ENCODE results near the gene PODXL. TPM values are rescaled to one million over a fixed set of nuclear protein-coding genes. Genes with fewer than 3 reads are reported as not detected.

Gene PODXL
- total and polyA plus RNA-seq, 10 of the 15 experiments (the other 5 are each of a cell fraction or from before 2014, with no cell fraction given), result 0.04 to 1.8 (median 0.38) TPM

- ChIA-PET SMC1A (ENCODE audit: uncharacterized antibody, unreplicated experiment) (no interaction called here), CTCF (no interaction called here), RAD21 (ENCODE audit: unreplicated experiment) (interaction anchor here (0.6 kb wide), 1 partner anchor 778 kb away, joined by 3 read pairs; no protein-coding TSS in a partner anchor), POLR2A (no interaction called here)
- Histone ChIP-seq H3K4me2 (ENCODE audit: control insufficient read depth, insufficient read depth) (no peak overlapping the region), H3K27ac (ENCODE audit: control insufficient read depth, insufficient read depth) (no peak overlapping the region), H3K79me2 (ENCODE audit: control insufficient read depth, insufficient read depth, low read length) (no peaks in the 10 kb centered on the region), H2AFZ (ENCODE audit: control insufficient read depth, low read depth, low read length) (no peak overlapping the region), H3K9ac (ENCODE audit: control insufficient read depth, insufficient read depth, low read length) (no peak overlapping the region), H4K20me1 (ENCODE audit: control insufficient read depth, insufficient read depth) (no peaks in the 10 kb centered on the region), H3K27me3 (replicated peaks in 1 of 2; ENCODE audit: control insufficient read depth in 2 of 2, insufficient read depth in 2 of 2, low read length in 1 of 2) (peaks cover 1 to 4% of the 10 kb centered on the region in 2 experiments; a peak in 3 of 4 replicates), H3K4me3 (no peak overlapping the region), H3K36me3 (ENCODE audit: control insufficient read depth in 2 of 2, insufficient read depth in 2 of 2, low read length in 1 of 2) (no peaks in the 10 kb centered on the region), H3K9me3 (replicated peaks; ENCODE audit: control insufficient read depth, insufficient read depth, low read length) (no peaks in the 10 kb centered on the region), H3K4me1 (ENCODE audit: control insufficient read depth, insufficient read depth, low read length) (no peaks in the 10 kb centered on the region)
- BruUV-seq (replicated peaks), result no TSS peak
- intact Hi-C loops (cut with micrococcal nuclease; ENCODE audit: unreplicated experiment), result no loop called here
- ATAC-seq (no peak), DNase-seq (ENCODE audit: low read depth, low spot score) (no peak), FAIRE-seq (no peak)
- in situ Hi-C loops (cut with MboI), result no loop called here
- TF ChIP-seq ATF3 (IDR thresholded peaks at IDR 0.05; ENCODE audit: borderline replicate concordance, extremely low read depth, low read depth, low read length) (no peak), CREM (IDR thresholded peaks at IDR 0.05; ENCODE audit: low read depth) (no peak), ZBTB40 (IDR thresholded peaks at IDR 0.05; ENCODE audit: borderline replicate concordance) (no peak), RFX5 (IDR thresholded peaks at IDR 0.05; ENCODE audit: low read depth, low read length) (no peak), E2F8 (IDR thresholded peaks at IDR 0.05; ENCODE audit: low read depth, partially characterized antibody) (no peak), JUNB (IDR thresholded peaks at IDR 0.05) (no peak), HDGF (IDR thresholded peaks at IDR 0.05) (no peak)
- 46% methylated on average over 11 of the region's 11 CpGs for WGBS (ENCODE audit: insufficient coverage, insufficient replicate concordance, low lambda C conversion rate, missing lambda C conversion rate)
Observed at GRCh38 chr7:131600085-131600881, 43.9 kb upstream of the PODXL start.
